GM19240 (cell line): Measurements from ENCODE around the gene MALAT1.
"Not testable (repeated sequence)": the region's sequence is repeated elsewhere in the genome, so short reads cannot be mapped to it uniquely, and the experiment has no call there.

ENCODE experiments used
- DNase-seq: peaks from one replicate; pipeline ENCODE4 v3.0.0; 2011; ENCODE audit warnings: low spot score; ENCODE audit not compliant: insufficient read length

The MALAT1 gene

DNA sequence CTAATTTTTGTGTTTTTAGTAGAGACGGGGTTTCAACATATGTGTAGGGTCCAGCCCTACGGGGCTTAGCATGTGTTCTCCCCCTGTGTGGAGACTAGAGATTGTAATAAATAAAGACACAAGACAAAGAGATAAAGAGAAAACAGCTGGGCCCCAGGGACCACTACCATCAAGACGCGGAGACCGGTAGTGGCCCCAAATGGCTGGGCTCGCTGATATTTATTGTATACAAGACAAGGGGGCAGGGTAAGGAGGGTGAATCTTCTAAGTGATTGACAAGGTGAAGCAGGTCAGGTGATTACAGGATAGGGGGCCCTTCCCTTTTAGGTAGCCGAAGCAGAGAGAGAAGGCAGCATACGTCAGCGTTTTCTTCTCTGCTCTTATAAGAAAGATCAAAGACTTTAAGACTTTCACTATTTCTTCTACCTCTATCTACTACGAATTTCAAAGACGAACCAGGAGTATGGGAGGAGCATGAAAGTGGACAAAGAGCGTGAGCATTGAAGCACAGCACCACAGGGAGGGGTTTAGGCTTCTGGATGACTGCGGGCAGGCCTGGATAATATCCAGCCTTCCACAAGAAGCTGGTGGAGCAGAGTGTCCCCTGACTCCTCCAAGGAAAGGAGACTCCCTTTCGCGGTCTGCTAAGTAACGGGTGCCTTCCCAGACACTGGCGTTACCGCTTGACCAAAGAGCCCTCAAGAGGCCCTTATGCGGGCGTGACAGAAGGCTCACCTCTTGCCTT lies 23.1 kb downstream of the MALAT1 start:
- DNase-seq = not testable (repeated sequence)

- not testable (repeated sequence) for DNase-seq
Observed at GRCh38 chr11:65522718-65523630, 24.1 kb downstream of the MALAT1 start.

- not testable (repeated sequence) for DNase-seq
Observed at GRCh38 chr11:65523631-65523968, 24.8 kb downstream of the MALAT1 start.

- DNase-seq = no peak
Observed at GRCh38 chr11:65524014-65524740, 25.3 kb downstream of the MALAT1 start.

DNA sequence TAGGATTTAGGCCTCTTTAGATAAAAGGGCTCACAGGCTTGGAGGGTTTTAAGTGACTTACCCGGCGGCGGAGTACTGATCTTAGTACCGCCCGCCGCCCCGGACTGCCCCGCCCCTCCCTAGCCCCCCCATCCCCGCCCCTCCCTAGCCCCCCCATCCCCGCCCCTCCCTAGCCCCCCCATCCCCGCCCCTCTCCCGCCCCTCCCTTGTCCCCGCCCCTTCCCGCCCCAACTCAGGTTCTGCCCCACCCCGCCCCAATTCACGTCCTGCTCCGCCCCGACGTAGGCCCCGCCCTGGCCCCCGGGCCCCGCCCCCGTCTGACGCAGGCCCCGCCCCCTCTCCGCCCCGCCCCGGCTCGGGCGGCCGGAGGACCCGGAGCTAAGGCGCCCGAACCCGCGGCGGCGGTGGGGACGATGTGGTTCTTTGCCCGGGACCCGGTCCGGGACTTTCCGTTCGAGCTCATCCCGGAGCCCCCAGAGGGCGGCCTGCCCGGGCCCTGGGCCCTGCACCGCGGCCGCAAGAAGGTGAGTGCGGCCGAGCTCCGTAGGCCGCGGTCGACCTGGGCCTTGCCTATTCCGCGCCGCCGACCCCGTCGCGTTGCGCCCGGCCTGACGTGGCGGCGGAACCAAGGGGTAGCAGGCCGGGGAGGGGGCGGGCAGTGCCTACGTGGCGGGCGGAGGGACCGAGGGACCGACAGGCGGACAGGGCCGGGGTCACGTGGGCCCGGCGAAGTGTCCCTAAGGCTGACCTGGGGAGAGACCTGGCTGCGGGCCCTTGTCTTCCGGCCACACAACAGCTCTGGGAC lies 26.1 kb downstream of the MALAT1 start, which contains the start of gene SCYL1:
Gene SCYL1 (plus strand): TSS at position 343 of the 805 bp plus-strand sequence. CDS start 71 bp downstream, at position 414.
- no peak for DNase-seq

DNA sequence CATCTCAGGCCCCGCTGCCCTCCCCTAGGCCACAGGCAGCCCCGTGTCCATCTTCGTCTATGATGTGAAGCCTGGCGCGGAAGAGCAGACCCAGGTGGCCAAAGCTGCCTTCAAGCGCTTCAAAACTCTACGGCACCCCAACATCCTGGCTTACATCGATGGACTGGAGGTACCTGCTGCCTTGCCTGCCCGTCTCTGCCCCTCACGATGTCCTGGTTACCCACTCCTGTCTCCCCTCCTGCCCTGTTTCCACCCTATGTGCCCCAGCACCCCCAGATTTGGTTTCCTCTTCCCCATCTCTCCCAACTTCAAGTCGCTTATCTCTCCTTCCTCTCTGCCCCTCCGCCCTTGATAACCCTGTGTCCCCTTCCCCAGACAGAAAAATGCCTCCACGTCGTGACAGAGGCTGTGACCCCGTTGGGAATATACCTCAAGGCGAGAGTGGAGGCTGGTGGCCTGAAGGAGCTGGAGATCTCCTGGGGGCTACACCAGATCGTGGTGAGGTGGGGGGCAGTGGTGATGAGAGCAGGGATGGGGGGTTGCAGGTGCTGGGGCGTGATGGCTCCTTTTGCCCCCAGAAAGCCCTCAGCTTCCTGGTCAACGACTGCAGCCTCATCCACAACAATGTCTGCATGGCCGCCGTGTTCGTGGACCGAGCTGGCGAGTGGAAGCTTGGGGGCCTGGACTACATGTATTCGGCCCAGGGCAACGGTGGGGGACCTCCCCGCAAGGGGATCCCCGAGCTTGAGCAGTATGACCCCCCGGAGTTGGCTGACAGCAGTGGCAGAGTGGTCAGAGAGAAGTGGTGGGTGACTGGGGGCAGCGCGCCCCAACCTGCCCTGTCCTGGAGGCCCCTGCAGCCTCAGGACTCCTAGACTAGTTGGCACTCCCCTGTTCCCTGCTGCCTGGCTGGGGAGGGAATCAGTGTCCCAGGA lies 27.0 kb downstream of the MALAT1 start:
- no peak for DNase-seq

DNA sequence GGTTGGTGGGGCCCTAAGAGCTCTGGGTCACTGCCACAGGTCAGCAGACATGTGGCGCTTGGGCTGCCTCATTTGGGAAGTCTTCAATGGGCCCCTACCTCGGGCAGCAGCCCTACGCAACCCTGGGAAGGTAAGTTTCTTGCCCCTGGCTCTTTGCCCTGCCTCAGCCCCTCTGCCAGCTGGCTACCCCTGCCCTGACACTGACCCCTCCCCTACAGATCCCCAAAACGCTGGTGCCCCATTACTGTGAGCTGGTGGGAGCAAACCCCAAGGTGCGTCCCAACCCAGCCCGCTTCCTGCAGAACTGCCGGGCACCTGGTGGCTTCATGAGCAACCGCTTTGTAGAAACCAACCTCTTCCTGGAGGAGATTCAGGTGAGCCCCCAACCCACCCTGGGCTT lies 27.9 kb downstream of the MALAT1 start:
- no peak for DNase-seq

GRCh38 chr11:65528819-65529350 lies 30.0 kb downstream of the MALAT1 start:
- no peak for DNase-seq

DNA sequence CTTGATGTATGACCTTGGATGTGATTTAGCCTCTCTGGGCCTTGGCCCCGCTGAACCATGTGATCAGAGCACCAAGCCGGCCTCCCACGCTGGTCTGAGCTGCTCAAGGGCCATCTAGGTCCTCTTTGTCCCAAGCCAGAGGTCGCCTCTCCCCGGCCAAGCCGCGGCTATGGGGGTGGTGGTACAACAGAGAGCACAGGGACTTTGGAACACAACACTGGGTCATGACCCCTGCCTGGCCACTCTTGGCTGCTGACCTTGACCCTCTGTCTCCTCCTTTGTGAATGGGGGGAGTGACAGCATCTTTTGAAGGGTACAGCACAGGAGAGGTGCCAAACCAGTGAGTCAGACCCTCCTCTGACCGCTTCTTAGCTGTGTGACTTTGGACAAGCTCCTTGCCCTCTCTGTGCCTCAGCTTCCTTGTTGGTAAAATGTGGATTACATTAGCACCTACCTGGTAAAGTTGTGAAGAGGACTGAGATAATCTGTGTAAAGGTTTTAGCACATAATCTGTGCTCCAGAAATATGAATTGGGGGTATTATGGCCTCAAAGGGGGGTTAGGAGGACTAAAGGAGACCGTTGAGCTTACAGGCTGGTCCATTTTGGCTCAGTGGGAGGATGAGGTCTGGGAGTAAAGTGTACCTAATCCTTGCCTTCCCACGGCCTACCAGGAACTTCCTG lies 30.8 kb downstream of the MALAT1 start:
- DNase-seq = no peak

DNA sequence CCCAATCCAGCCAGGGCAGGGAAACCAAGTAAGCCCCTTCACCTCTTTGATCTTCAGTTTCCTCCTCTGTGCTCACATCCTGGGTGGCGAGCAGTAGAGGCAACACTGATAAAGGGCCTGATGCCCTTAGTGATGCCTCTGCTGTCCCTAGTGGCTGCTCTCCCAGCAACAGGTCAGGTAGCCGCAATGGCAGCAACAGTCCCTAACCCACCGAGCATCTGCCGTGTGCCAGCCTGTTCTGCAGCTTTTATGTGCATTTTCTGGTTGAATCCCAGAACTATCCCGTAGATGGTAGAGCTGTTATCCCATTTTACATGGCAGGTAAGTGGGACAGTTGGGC lies 31.3 kb downstream of the MALAT1 start:
- no peak for DNase-seq

DNA sequence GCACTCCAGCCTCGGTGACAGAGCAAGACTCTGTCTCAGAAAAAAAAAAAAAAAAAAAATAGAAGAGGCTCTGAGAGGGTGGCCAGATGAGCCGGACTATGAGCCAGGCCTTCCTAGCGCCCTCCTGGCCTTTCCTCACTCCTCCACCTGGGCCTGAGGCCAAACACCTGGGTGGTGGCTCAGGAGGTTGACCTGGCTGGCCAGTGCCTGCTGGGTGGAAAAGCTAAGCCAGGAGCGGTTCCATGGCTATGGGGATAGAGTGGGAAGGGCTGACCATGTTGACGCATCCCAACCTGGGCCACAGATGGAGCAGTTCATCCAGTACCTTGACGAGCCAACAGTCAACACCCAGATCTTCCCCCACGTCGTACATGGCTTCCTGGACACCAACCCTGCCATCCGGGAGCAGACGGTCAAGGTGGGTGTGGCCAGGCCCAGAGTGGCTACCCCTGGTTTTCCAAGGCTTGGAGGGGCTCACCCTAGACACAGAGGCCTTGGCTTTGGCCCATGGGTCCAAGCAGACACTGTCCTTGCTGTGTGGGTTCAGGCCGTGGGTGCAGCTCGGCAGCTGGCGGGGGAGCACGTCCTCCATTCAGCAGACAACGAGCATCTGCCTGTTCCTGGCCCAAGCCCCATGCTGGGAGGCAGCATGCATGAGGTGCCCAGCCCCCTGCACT lies 33.7 kb downstream of the MALAT1 start:
- DNase-seq = no peak

- DNase-seq = no peak
Observed at GRCh38 chr11:65535102-65535501, 36.3 kb downstream of the MALAT1 start.

DNA sequence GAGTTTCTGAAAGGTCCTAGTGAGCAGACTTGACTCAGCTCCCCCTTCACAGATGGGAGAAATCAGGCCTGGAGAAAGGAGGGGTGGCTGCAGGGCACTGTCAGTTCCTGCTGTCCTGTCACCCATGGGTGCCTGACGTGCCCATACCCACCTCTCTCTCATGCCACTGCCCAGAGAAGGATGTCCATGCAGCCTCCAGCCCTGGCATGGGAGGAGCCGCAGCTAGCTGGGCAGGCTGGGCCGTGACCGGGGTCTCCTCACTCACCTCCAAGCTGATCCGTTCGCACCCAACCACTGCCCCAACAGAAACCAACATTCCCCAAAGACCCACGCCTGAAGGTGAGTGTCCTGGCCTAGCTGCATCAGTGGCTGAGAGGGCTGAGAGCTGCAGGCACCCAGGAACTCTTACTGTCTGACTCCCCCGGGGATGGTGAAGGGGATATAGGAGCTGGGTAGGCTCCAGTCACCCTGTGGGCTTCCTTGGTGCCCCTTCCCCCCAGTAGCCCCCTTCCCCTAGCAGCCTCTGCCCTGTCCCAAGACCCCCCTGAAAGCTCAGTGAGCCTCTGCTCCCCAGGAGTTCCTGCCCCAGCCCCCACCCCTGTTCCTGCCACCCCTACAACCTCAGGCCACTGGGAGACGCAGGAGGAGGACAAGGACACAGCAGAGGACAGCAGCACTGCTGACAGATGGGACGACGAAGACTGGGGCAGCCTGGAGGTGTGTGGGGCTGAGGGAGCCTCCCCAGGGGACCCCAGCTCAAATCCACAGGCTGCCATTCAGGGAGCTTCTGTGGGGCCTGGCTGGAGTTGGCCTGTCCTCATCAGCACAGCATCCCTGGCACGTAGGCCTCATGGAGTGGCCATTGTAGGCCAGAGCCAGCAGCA lies 37.8 kb downstream of the MALAT1 start:
- DNase-seq = no peak

DNA sequence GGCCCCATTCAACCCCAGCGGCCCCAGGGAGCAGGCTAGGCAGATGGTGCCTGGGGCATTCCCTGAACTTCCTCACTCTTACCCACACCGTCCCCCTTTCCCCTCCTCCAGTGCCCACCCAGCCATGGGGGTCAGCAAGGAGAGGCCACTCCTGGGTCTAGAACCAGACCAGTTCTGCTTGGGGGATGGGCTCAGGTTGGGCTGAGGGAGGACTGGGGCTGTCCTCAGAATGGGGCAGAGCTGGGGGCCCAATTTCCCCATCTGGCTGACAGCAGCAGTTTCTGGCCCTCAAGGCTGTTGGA lies 38.4 kb downstream of the MALAT1 start:
- DNase-seq = no peak

GRCh38 chr11:65537620-65538231 lies 38.9 kb downstream of the MALAT1 start:
- no peak for DNase-seq

DNA sequence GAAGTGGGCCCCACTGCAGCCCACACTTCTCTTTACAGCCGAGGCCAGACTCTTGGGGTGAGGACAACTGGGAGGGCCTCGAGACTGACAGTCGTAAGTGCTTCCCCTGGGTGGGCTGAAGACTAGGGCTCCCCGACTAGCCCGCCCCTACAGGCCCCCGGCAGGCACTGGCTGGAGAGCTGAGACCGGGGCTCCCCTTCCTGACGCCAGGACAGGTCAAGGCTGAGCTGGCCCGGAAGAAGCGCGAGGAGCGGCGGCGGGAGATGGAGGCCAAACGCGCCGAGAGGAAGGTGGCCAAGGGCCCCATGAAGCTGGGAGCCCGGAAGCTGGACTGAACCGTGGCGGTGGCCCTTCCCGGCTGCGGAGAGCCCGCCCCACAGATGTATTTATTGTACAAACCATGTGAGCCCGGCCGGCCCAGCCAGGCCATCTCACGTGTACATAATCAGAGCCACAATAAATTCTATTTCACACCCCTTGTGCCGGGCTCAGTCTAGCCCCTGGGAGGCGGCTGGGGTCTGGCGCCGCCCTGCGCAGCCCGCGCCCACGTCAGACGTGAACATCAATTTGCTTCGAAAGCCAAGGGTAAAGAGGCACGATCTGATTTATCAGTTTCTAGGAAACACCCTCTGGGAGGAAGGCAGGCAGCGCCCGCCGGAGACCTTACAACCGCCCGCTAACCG lies 39.5 kb downstream of the MALAT1 start:
- DNase-seq = no peak
